Activated naive CD8-positive, alpha-beta T cell treated with anti-CD3 and anti-CD28 coated beads, Interleukin-2, amount 50 U/mL, for 24 hours (primary cell): Measurements from ENCODE around the gene PMM2.
"Not testable (repeated sequence)": the region's sequence is repeated elsewhere in the genome, so short reads cannot be mapped to it uniquely, and the experiment has no call there.

ENCODE experiments used
- ATAC-seq: fragments of 150-1000 bp; cut with Tn5 transposase; one replicate; pipeline ENCODE4 v1.10.0; 2021
- DNase-seq: peaks from one replicate; pipeline ENCODE4 v3.0.0; 2021
- H3K27ac Mint-ChIP-seq: one replicate; pipeline ENCODE4 v1.8.0; 2021; ENCODE audit warnings: mild to moderate bottlenecking, mixed read lengths
- H3K27me3 Mint-ChIP-seq: one replicate; pipeline ENCODE4 v1.8.0; 2021; ENCODE audit warnings: mixed read lengths
- H3K36me3 Mint-ChIP-seq: one replicate; pipeline ENCODE4 v1.8.0; 2021; ENCODE audit warnings: low read depth, mixed read lengths
- H3K4me1 Mint-ChIP-seq: one replicate; pipeline ENCODE4 v1.8.0; 2021; ENCODE audit warnings: mixed read lengths
- H3K4me3 Mint-ChIP-seq: one replicate; pipeline ENCODE4 v1.8.0; 2021; ENCODE audit warnings: mild to moderate bottlenecking, moderate library complexity, mixed read lengths
- H3K9me3 Mint-ChIP-seq: one replicate; pipeline ENCODE4 v1.8.0; 2021; ENCODE audit warnings: mixed read lengths

Gene PMM2

DNA sequence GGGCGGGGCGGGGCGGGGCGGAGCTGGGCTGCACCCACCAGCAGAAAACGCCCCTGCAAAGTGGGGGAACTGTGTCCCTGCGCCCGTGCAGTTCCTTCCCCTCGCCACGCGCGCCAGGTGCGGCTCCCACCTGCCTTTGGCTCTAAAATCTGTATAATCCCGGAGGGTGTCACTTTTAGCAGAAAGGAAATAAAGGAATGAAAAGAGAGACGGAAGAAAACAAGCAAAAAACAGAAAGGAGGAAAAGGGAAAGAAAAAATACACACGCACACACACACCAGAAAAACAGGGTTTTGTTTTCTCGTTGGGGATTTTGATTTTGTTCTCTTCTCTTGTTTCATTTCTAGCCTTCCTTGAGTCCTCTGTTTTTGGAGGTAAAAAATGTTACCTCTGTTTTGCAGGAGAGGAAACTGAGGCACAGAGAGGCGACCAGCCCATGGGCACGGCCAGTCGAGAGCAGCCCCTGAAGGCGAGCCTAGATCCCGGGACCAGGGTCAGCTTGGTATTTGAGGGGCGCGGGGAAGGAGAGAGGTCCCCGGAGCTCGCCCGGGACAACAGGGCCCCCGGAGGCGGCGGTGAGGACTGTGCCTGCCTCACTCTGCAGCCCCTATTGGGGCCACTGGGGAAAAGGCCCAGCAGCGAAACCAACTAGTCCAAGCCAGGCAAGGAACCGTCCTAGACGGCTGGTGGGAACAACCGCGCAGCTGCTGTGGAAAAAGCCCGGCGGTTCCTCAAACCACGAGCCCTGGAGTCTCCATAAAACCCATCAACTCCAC, 71.8 kb downstream of the PMM2 start:
- Mint-ChIP-seq H3K4me1 (peaks cover 49% of the 10 kb centered on the region), H3K27me3 (no peaks in the 10 kb centered on the region), H3K36me3 (peaks cover 3% of the 10 kb centered on the region), H3K4me3 (peak overlapping the region; percentile 87), H3K27ac (peak overlapping the region; percentile 88), H3K9me3 (no peaks in the 10 kb centered on the region)
- DNase-seq (peak; percentile 26), ATAC-seq (no peak)

DNA sequence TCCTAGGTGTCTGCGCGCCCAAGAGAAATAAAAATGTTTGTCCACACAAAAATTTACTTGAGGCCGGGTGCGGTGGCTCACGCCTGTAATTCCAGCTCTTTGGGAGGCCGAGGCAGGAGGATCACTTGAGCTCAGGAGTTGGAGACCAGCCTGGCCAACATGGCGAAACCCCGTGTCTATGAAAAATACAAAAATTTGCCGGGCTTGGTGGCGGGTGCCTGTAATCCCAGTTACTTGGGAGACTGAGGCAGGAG, 72.3 kb downstream of the PMM2 start:
- H3K4me1 Mint-ChIP-seq, result peaks cover 48% of the 10 kb centered on the region
- not testable (repeated sequence) for ATAC-seq, DNase-seq, H3K27me3 Mint-ChIP-seq, H3K27ac Mint-ChIP-seq, H3K36me3 Mint-ChIP-seq, H3K9me3 Mint-ChIP-seq, H3K4me3 Mint-ChIP-seq

DNA sequence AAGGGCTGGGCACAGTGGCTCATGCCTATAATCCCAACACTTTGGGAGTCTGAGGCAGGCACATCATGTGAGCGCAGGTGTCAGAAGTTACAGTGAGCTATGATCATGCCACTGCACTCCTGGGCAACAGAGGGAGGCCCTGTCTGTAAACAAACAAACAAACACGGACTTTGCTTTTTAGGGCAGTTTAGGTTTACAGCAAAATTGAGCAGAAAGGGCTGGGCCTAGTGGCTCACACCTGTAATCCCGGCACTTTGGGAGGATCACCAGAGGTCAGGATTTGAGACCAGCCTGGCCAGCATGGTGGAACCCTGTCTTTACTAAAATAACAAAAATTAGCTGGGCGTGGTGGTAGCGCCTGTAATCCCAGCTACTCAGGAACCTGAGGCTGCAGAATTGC, 74.4 kb downstream of the PMM2 start:
- Mint-ChIP-seq H3K27me3 (no peaks in the 10 kb centered on the region), H3K9me3 (no peaks in the 10 kb centered on the region), H3K36me3 (peaks cover 3% of the 10 kb centered on the region), H3K4me1 (peaks cover 32% of the 10 kb centered on the region), H3K4me3 (no peak overlapping the region), H3K27ac (no peak overlapping the region)
- no peak for DNase-seq
- ATAC-seq, result no peak

DNA sequence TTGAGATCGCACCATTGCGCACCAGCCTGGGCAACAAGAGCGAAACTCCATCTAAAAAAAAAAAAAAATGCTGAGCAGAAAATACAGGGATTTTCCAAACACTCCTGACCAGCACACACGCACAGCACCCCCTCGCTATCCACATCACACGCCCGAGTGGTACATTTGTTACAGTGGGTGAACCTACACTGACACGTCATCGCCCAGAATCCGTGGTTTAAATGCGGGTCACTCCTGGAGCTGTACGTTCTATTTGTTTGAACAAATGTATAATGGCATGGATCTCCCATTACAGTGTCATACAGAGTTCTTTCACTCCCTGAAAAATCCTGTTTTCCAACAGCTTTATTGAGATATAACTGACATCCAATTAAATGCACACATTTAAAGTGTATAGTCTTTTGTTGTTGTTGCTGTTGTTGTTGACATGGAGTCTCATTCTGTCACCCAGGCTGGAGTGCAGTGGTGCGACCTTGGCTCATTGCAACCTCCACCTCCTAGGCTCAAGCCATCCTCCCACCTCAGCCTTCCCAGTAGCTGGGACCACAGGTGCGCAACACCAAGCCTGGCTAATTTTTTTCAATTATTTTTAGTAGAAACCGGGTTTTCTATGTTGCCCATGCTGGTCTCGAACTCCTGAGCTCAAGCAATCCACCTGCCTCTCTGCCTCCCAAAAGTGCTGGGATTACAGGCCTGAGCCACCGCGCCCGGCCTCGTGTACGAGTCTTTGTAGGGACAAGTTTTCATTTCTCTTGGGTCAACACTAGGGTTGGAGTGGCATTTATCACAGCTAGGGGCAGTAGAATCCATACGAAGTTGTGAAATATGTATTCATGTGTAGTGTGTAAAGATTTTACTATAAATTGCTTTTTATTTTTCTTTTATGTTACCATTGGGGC, 75.6 kb downstream of the PMM2 start:
- H3K36me3 Mint-ChIP-seq, result no peaks in the 10 kb centered on the region
- no peaks in the 10 kb centered on the region for H3K9me3 Mint-ChIP-seq
- no peaks in the 10 kb centered on the region for H3K27me3 Mint-ChIP-seq
- no peak overlapping the region for H3K4me3 Mint-ChIP-seq
- no peak overlapping the region for H3K27ac Mint-ChIP-seq
- ATAC-seq, result no peak
- H3K4me1 Mint-ChIP-seq, result peaks cover 25% of the 10 kb centered on the region
- DNase-seq, result no peak

DNA sequence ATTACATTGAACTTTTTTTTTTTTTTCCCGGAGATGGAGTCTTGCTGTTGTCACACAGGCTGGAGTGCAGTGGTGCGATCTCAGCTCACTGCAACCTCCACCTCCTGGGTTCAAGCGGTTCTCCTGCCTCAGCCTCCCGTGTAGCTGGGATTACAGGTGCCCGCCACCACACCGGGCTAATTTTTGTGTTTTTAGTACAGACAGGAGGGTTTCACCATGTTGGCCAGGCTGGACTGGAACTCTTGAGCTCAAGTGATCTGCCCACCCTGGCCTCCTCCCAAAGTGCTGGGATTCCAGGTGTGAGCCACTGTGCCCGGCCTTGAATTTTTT, 76.2 kb downstream of the PMM2 start:
- H3K4me1 Mint-ChIP-seq, result peaks cover 27% of the 10 kb centered on the region
- not testable (repeated sequence) for DNase-seq, H3K9me3 Mint-ChIP-seq, H3K36me3 Mint-ChIP-seq, H3K4me3 Mint-ChIP-seq, ATAC-seq, H3K27me3 Mint-ChIP-seq, H3K27ac Mint-ChIP-seq

DNA sequence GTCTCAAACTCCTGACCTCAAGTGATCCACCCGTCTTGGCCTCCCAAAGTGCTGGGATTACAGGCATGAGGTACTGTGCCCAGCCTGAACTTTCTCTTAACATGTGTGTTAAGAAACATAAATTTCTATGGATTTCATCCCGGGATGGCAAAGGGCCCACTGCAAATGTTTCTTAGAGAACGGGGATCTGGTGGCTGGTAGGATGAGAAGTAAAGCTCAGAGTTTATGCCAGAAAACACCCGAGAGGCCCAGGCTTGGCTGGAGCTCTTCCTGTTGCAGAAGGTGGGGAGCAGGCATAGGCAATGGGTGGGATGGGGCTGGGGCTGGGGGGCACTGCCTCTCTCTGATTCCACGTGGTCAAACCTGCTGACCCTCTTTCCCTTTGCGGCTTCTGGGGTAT, 76.7 kb downstream of the PMM2 start:
- ATAC-seq, result no peak
- no peak for DNase-seq
- Mint-ChIP-seq H3K36me3 (no peaks in the 10 kb centered on the region), H3K27ac (no peak overlapping the region), H3K4me3 (no peak overlapping the region), H3K4me1 (peaks cover 23% of the 10 kb centered on the region), H3K9me3 (no peaks in the 10 kb centered on the region), H3K27me3 (no peaks in the 10 kb centered on the region)

DNA sequence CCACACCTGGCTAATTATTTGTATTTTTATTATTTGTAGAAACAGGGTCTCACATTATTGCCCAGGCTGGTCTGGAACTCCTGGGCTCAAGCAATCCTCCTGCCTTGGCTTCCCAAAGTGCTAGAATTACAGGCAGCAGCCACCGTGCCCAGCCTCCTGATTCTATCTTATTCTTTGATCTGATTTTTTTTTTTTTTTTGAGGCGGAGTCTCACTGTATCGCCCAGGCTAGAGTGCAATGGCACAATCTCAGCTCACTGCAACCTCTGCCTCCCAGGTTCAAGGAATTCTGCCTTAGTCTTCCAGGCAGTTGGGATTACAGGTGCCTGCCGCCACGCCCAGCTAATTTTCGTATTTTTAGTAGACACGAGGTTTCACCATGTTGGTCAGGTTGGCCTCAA, 77.7 kb downstream of the PMM2 start:
- H3K36me3 Mint-ChIP-seq, H3K9me3 Mint-ChIP-seq, H3K27me3 Mint-ChIP-seq, H3K4me3 Mint-ChIP-seq, DNase-seq, ATAC-seq, H3K27ac Mint-ChIP-seq: not testable (repeated sequence)
- peaks cover 21% of the 10 kb centered on the region for H3K4me1 Mint-ChIP-seq

DNA sequence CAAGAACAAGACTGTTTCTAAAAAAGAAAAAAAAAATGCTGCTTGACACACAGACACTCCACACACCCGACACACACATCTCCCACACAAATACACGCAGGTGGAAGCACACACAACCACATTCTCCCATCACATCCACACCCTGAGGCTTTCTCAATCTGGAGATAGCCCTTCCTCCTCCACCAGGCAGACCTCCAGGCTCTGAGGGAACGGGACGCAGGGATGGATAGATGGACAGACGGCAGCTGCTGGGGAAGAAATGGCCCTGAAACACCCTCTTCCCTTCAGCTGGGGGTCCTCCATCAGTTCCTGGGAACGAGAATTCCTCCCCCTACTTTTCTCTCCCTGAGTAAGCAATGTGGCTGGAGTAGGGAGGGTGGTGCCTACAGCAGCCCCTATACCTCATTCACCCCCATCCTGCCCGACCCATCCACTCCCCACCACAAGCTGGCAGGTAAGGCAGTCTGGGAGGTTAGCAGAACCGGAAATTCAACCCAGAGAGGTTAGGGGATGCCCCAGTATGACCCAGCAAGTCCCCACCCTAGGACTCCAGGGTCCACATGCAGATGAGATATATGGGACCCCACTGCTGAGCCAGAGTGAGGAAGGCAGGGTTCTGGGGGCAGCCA, 80.4 kb downstream of the PMM2 start:
- Mint-ChIP-seq H3K27ac (no peak overlapping the region), H3K4me3 (no peak overlapping the region), H3K27me3 (no peaks in the 10 kb centered on the region), H3K9me3 (no peaks in the 10 kb centered on the region), H3K4me1 (peaks cover 11% of the 10 kb centered on the region), H3K36me3 (no peaks in the 10 kb centered on the region)
- DNase-seq, result no peak
- ATAC-seq, result peak; percentile 18

DNA sequence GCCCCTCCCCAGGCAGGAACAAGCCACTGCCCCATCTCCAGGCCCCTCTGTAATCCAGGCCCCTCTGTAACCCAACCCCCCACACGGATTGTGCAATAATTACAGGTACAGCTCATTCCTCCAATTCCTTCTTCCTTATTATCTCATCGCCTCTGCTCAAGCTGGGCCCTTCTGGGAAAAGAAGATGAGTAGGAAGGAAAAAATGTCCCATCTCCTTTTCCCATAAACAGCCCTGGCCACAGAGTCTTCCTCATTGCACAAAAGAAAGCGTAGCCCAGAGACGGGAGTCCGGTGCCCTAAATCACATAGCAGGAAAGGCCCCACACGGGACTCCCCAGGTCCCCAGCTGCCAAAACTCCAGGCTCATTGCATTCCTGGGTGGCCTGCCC, 80.9 kb downstream of the PMM2 start:
- no peak for DNase-seq
- H3K4me3 Mint-ChIP-seq, result no peak overlapping the region
- H3K27me3 Mint-ChIP-seq, result no peaks in the 10 kb centered on the region
- no peak overlapping the region for H3K27ac Mint-ChIP-seq
- H3K36me3 Mint-ChIP-seq, result no peaks in the 10 kb centered on the region
- H3K4me1 Mint-ChIP-seq, result peaks cover 11% of the 10 kb centered on the region
- H3K9me3 Mint-ChIP-seq, result no peaks in the 10 kb centered on the region
- no peak for ATAC-seq

DNA sequence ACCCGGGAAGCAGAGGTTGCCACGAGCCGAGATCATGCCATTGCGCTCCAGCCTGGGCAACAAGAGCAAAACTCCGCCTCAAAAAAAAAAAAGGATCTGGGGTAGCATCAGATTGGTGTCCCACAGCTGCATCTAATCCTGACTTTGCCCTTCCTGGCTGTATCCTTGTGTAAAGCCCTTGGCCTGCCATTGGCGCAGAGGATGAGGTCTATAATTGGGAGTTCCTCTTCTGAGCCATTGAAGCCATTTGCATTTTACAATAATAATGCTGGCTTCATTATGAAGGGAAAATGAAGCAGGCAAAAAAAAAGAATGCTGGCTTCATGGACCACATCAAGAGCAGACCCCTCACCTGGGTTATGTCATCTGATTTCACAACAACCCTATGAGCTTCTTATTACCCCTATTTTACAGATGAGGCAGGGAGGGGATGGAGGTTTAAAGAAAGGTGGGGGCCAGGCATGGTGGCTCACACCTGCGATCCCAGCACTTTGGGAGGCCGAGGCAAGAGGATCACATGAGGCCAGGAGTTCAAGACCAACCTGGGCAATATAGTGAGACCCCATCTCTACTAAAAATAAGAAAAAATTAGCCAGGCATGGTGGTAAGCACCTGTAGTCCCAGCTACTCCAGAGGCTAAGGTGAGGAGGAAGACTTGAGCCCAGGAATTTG, 83.3 kb downstream of the PMM2 start:
- Mint-ChIP-seq H3K9me3 (no peaks in the 10 kb centered on the region), H3K4me3 (no peak overlapping the region), H3K36me3 (no peaks in the 10 kb centered on the region), H3K27ac (no peak overlapping the region), H3K4me1 (peaks cover 9% of the 10 kb centered on the region), H3K27me3 (peaks cover 5% of the 10 kb centered on the region)
- DNase-seq, result no peak
- no peak for ATAC-seq

DNA sequence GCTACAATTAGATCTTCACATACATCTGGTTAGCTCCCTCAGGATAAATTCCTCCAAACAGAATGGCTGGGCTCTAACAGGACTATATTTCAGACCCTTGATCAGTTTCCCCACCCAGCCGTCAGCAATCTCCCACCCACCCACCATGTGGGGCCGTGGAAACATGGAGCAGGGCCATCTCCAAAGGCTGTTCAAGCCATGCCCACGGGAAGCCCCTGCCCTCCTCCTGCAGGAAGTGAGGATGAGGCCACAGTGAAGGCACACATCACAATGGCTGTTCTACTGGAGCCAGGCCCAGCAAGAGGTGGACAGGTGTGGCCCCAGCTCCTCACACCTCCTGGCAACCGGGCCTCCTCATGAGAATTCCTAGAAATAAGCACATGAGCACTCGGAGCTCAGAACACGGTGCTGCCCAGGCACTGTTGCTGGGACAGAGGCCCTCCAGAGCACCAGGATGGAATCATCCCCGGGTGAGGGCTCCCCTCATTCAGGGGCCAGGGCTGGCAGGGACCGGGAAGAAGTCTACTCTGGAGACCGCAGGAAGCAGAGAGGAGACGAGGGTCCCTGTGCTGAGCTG, 84.5 kb downstream of the PMM2 start, which contains the start of gene LITAFD:
TSS of gene LITAFD (plus strand) at position 311 of the 577 bp plus-strand sequence. CDS start 2,005 bp downstream, outside the sequence.
- Mint-ChIP-seq H3K9me3 (no peaks in the 10 kb centered on the region), H3K27ac (no peak within 1 kb of the TSS), H3K36me3 (no peaks in the 10 kb centered on the region)

DNA sequence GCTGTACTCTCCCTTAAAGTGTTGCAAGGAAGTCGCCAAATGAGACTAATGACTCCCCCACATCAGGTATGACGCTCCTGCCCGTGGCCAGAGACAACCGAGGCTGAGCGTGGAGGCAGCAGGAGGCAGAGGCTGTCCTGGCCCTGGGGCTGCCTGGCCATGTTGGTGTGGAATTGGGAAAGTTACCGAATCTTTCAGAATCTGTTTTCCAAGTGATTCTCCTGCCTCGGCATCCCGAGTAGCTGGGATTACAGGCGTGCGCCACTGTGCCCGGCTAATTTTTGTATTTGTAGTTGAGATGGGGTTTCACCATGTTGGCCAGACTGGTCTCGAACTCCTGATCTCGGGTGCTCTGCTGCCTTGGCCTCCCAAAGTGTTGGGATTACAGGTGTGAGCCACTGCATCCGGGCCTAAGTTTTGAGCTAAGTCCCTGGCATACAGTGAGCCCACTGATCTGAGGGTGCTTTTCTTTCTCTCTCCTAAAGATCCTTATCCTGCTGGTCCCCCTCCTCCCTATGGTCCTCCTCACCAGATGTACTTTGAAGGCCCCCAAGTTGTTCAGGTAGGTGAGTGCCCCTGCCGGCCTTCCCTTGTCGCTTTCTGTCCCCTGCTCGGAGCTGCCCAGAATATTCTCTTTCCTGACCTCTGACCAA, 85.2 kb downstream of the PMM2 start:
- Mint-ChIP-seq H3K4me1 (peaks cover 8% of the 10 kb centered on the region), H3K36me3 (no peaks in the 10 kb centered on the region), H3K4me3 (no peak overlapping the region), H3K27ac (no peak overlapping the region), H3K27me3 (peaks cover 5% of the 10 kb centered on the region), H3K9me3 (no peaks in the 10 kb centered on the region)
- DNase-seq, result no peak
- no peak for ATAC-seq

More for the DNA sequence above, 84.5 kb downstream of the PMM2 start, which contains the start of gene LITAFD:
- Mint-ChIP-seq H3K4me1 (peaks cover 10% of the 10 kb centered on the region), H3K27me3 (peaks cover 5% of the 10 kb centered on the region), H3K4me3 (no peak within 1 kb of the TSS)
- ATAC-seq (no peak), DNase-seq (no peak)

DNA sequence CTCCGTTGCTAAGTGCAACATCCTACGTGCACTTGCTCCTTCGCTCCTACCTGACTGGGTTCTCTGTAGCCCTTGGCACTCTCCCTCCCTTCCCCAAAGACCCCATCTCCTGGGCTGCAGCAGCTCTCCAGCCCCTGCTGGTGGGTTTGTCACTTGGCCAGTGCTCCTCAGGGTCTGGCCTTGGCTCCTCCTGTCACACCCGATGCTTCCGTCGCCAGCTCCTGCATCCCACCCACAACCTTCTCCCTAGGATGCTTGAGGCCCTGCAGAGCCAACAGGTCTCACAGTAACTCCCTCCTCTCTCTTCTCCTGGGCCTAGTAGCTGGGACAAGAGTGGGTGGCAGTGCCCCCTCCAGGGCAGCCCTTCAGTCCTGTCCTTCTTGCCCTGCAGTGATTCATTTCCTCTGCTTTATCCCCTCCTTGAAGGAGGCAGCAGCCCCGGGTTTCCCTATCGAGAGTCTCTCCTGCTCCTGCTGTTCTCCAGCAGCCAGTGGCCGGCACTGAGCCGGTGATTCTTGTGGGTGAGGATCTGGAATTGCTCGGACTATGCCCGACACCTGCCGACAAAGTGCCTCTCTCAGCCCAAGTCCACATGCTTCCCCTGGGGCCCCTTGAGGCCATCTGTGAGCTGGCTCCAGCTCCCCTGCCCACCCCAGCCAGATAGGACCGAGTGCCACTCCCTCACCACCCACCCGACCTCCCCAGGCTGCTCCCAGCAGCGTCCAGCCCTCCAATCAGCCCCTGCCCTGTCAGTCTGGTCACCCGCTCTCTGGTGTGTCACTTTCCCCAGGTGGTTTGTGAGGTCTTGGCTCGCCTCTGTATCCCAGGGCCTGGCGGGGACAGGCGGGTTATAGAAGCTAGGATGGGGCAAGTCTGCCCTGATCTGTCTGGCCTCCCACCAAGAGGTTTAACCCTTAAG, 88.3 kb downstream of the PMM2 start:
- DNase-seq, result no peak
- Mint-ChIP-seq H3K27ac (no peak overlapping the region), H3K4me1 (peaks cover 4% of the 10 kb centered on the region), H3K27me3 (peaks cover 5% of the 10 kb centered on the region), H3K4me3 (no peak overlapping the region), H3K36me3 (peaks cover 8% of the 10 kb centered on the region), H3K9me3 (no peaks in the 10 kb centered on the region)
- ATAC-seq, result peak; percentile 42
